BLaER1 treated with 17β-estradiol and CSF1 and Interleukin-3, amounts not matched to agents 10 nM and 100 nM (cell line): Measurements from ENCODE around the gene VGF.
"Not testable (repeated sequence)": the region's sequence is repeated elsewhere in the genome, so short reads cannot be mapped to it uniquely, and the experiment has no call there.

ENCODE experiments used
- H3K27ac ChIP-seq, 11 experiments: shearing (Covaris generic); formaldehyde crosslinking; 2 replicates each; pipeline ENCODE4 v1.8.1; 2022
- H3K27me3 ChIP-seq, 11 experiments: shearing (Covaris generic); formaldehyde crosslinking; 2 replicates each; pipeline ENCODE4 v1.8.1; 2022
- H3K36me3 ChIP-seq, 11 experiments: shearing (Covaris generic); formaldehyde crosslinking; 2 replicates each; pipeline ENCODE4 v1.8.1; 2022
- H3K4me1 ChIP-seq, 10 experiments: shearing (Covaris generic); formaldehyde crosslinking; 2 replicates each; pipeline ENCODE4 v1.8.1; 2022
- H3K4me2 ChIP-seq, 11 experiments: shearing (Covaris generic); formaldehyde crosslinking; 2 replicates each; pipeline ENCODE4 v1.8.1; 2022
- H3K4me3 ChIP-seq, 10 experiments: shearing (Covaris generic); formaldehyde crosslinking; 2 replicates each; pipeline ENCODE4 v1.8.1; 2022
- H3K9ac ChIP-seq, 11 experiments: shearing (Covaris generic); formaldehyde crosslinking; 2 replicates each; pipeline ENCODE4 v1.8.1; 2022
- H3K9me3 ChIP-seq, 11 experiments: shearing (Covaris generic); formaldehyde crosslinking; replicated peaks in 1 of 11; 2 replicates each; pipeline ENCODE4 v1.8.1; 2022
- H4K20me1 ChIP-seq, 11 experiments: shearing (Covaris generic); formaldehyde crosslinking; 2 replicates each; pipeline ENCODE4 v1.8.1; 2022
- Cebpa-rat ChIP-seq, 11 experiments: shearing (Covaris generic); IDR thresholded peaks; 2 replicates each; pipeline ENCODE4 v1.8.1; 2022

VGF gene

DNA sequence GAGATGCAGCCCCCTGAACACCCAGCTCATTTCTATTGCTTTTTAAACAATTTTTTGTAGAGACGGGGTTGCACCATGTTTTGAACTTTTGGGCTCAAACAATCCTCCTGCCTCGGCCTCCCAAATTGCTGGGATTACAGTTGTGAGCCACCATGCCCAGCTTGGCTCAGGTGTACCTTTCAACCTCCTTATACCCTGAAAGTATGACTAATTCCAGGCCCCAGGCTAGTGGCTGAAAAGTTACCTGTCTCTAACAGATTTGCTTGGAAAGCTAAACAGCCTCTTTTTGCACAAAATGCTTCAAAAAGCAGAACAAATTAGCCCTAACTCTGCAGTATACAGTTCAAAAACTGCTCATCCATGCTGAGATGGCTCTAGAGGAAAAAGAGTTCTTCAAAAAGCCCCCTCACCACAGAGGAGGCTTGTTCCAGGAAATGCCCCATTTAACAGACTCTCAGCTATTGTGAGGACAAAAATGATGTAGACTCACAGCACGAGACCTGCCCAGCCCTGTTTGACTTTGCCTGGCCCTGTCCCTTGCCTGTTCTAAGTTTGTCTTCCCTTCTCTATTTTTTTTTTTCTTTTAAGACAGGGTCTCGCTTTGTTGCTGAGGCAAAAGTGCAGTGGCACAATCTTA lies 24.5 kb downstream of the VGF start:
- TF ChIP-seq Cebpa-rat (IDR thresholded peaks at IDR 0.05) = no peak
- peak overlapping the region; percentile 4 to 83 (median 50); a peak in 20 of 22 replicates for H3K4me2 ChIP-seq
- peak overlapping the region in 4 of 11 experiments; percentile 5 to 32 (median 8); a peak in 2 of 22 replicates for H3K27ac ChIP-seq
- no peaks in the 10 kb centered on the region for H4K20me1 ChIP-seq
- peak overlapping the region in 5 of 11 experiments; percentile 2 to 34 (median 5); a peak in 3 of 22 replicates for H3K9ac ChIP-seq
- H3K9me3 ChIP-seq = no peaks in the 10 kb centered on the region
- no peaks in the 10 kb centered on the region for H3K36me3 ChIP-seq
- peaks cover 53 to 76% (median 63%) of the 10 kb centered on the region in 10 experiments for H3K4me1 ChIP-seq
- H3K27me3 ChIP-seq = 0 out of 22 replicates have a peak, but pooled peaks cover 0 to 3% (median 0%) of the 10 kb centered on the region in 11 experiments
- H3K4me3 ChIP-seq = no peak overlapping the region

DNA sequence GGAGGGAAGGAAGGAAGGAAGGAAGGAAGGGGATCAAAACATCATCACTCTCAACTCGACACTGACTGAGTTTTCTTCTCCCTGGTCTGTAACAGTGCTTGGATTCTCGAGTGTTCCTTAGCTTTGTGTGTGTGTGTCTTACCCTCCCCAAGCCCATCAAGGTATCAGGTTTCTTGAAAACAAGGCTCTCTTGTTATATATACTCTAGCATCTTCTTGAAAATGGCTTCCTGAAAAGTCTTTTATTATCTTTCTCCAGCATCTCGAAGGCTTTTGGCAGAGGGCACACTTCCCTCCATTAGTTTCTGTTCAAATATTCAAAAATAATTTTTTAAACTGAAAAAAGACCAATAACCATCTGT lies 25.1 kb downstream of the VGF start:
- peak overlapping the region in 3 of 11 experiments; percentile 5 to 11 (median 6); a peak in 2 of 22 replicates for H3K27ac ChIP-seq
- no peaks in the 10 kb centered on the region for H3K9me3 ChIP-seq
- H3K9ac ChIP-seq = peak overlapping the region in 2 of 11 experiments; percentile 4 to 34; a peak in 2 of 22 replicates
- no peaks in the 10 kb centered on the region for H4K20me1 ChIP-seq
- no peak for TF ChIP-seq Cebpa-rat (IDR thresholded peaks at IDR 0.05)
- H3K36me3 ChIP-seq = no peaks in the 10 kb centered on the region
- peaks cover 59 to 76% (median 65%) of the 10 kb centered on the region in 10 experiments for H3K4me1 ChIP-seq
- peak overlapping the region; percentile 4 to 83 (median 49); a peak in 19 of 22 replicates for H3K4me2 ChIP-seq
- peaks cover 0 to 3% (median 0%) of the 10 kb centered on the region in 11 experiments; a peak in 4 of 22 replicates for H3K27me3 ChIP-seq
- H3K4me3 ChIP-seq = no peak overlapping the region

DNA sequence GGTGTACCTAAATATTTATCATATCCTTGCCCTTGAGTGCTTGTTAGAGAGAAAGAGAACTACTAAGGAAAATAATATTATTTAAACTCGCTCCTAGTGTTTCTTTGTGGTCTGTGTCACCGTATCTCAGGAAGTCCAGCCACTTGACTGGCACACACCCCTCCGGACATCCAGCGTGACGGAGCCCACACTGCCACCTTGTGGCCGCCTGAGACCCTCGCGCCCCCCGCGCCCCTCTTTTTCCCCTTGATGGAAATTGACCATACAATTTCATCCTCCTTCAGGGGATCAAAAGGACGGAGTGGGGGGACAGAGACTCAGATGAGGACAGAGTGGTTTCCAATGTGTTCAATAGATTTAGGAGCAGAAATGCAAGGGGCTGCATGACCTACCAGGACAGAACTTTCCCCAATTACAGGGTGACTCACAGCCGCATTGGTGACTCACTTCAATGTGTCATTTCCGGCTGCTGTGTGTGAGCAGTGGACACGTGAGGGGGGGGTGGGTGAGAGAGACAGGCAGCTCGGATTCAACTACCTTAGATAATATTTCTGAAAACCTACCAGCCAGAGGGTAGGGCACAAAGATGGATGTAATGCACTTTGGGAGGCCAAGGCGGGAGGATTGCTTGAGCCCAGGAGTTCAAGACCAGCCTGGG lies 27.0 kb downstream of the VGF start:
- Histone ChIP-seq H4K20me1 (no peaks in the 10 kb centered on the region; a peak in 1 of 22 replicates), H3K4me3 (peak overlapping the region in 5 of 10 experiments; percentile 15 to 49 (median 39); a peak in 7 of 20 replicates), H3K36me3 (no peaks in the 10 kb centered on the region), H3K4me2 (peak overlapping the region; percentile 52 to 93 (median 73)), H3K27me3 (peaks cover 0 to 3% (median 0%) of the 10 kb centered on the region in 11 experiments; a peak in 4 of 22 replicates), H3K27ac (peak overlapping the region in 7 of 11 experiments; percentile 3 to 75 (median 58); a peak in 12 of 22 replicates), H3K9ac (peak overlapping the region in 7 of 11 experiments; percentile 11 to 64 (median 31); a peak in 9 of 22 replicates), H3K4me1 (peaks cover 64 to 79% (median 77%) of the 10 kb centered on the region in 10 experiments), H3K9me3 (no peaks in the 10 kb centered on the region)
- TF ChIP-seq Cebpa-rat (IDR thresholded peaks at IDR 0.05) = no peak

DNA sequence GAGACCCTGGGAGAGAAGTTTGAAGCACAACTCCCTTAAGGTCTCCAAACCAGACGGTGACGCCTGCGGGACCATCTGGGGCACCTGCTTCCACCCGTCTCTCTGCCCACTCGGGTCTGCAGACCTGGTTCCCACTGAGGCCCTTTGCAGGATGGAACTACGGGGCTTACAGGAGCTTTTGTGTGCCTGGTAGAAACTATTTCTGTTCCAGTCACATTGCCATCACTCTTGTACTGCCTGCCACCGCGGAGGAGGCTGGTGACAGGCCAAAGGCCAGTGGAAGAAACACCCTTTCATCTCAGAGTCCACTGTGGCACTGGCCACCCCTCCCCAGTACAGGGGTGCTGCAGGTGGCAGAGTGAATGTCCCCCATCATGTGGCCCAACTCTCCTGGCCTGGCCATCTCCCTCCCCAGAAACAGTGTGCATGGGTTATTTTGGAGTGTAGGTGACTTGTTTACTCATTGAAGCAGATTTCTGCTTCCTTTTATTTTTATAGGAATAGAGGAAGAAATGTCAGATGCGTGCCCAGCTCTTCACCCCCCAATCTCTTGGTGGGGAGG lies 27.6 kb downstream of the VGF start:
- no peak for TF ChIP-seq Cebpa-rat (IDR thresholded peaks at IDR 0.05)
- Histone ChIP-seq H3K36me3 (no peaks in the 10 kb centered on the region), H3K27ac (peak overlapping the region in 7 of 11 experiments; percentile 3 to 75 (median 58); a peak in 10 of 22 replicates), H3K27me3 (peaks cover 0 to 3% (median 0%) of the 10 kb centered on the region in 11 experiments; a peak in 4 of 22 replicates), H3K4me2 (peak overlapping the region; percentile 52 to 93 (median 73)), H3K9ac (peak overlapping the region in 7 of 11 experiments; percentile 11 to 64 (median 31); a peak in 8 of 22 replicates), H3K9me3 (no peaks in the 10 kb centered on the region), H3K4me1 (peaks cover 60 to 82% (median 76%) of the 10 kb centered on the region in 10 experiments), H4K20me1 (no peaks in the 10 kb centered on the region; a peak in 1 of 22 replicates), H3K4me3 (peak overlapping the region in 5 of 10 experiments; percentile 15 to 49 (median 39); a peak in 7 of 20 replicates)

DNA sequence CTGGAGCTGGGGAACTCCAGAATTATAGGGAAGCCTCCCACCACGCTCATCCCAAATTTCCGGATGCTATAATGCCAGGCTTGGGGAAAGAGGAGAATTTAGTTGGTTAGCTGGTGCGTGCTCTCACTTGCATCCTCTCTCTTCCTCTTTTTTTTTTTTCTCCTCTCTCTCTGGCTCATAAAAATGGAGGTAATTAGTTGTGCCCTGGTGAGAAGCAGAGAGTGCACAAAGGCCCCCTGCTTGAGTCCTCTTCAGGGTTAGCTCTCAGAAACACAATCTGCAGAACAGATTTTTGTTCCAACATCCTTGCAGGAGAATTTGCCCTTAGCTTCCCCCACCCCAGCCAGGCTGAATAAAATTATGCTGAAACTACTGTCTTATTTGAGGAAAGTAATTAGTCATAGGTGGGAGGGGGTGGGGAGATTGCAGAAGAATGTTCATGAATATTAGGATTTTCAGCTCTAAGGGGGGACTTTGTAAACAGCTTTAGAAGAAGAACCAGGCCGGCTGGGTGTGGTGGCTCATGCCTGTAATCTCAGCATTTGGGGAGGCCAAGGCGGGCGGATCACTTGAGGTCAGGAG lies 30.9 kb downstream of the VGF start:
- Histone ChIP-seq H3K4me2 (peak overlapping the region; percentile 2 to 93 (median 52); a peak in 18 of 22 replicates), H4K20me1 (no peaks in the 10 kb centered on the region; a peak in 1 of 22 replicates), H3K36me3 (no peaks in the 10 kb centered on the region), H3K4me3 (no peak overlapping the region), H3K27me3 (peaks cover 0 to 3% (median 0%) of the 10 kb centered on the region in 11 experiments; a peak in 4 of 22 replicates), H3K9me3 (no peaks in the 10 kb centered on the region), H3K9ac (peak overlapping the region in 1 of 11 experiments; percentile 5; a peak in 2 of 22 replicates), H3K27ac (peak overlapping the region in 2 of 11 experiments; percentile 49 to 50; a peak in 4 of 22 replicates), H3K4me1 (peaks cover 40 to 75% (median 56%) of the 10 kb centered on the region in 10 experiments)
- no peak for TF ChIP-seq Cebpa-rat (IDR thresholded peaks at IDR 0.05)

DNA sequence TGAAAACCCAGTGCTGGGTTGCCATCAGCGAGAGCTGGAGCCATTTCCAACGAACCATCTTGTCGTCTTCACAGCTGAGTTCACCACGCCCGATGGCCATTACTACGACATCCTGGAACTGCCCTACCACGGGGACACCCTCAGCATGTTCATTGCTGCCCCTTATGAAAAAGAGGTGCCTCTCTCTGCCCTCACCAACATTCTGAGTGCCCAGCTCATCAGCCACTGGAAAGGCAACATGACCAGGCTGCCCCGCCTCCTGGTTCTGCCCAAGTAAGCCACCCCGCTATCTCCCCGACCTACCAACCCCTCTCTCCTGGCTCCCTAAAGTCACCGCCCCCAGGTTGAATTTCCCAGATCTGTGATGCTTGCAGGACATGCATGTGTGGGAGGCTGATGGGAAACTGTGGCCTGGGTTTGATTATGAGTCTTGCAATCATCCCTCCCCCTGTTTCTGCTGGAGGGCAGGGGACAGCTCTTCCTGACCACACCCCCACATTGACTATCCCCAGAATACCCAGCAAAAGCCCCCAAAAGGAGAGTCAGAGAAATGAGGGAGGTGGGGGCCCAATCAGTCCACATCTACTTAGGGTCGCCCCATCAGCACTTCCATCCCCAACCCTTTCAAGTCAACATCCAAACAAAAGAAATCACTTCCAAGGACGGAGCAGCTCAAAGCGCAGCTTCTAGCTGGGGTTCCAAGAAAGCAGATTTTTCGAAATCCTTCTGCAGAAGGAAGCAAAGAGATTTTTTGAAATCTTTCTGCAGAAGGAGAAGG lies 31.6 kb downstream of the VGF start:
- no peak overlapping the region; a peak in 1 of 22 replicates for H3K9ac ChIP-seq

DNA sequence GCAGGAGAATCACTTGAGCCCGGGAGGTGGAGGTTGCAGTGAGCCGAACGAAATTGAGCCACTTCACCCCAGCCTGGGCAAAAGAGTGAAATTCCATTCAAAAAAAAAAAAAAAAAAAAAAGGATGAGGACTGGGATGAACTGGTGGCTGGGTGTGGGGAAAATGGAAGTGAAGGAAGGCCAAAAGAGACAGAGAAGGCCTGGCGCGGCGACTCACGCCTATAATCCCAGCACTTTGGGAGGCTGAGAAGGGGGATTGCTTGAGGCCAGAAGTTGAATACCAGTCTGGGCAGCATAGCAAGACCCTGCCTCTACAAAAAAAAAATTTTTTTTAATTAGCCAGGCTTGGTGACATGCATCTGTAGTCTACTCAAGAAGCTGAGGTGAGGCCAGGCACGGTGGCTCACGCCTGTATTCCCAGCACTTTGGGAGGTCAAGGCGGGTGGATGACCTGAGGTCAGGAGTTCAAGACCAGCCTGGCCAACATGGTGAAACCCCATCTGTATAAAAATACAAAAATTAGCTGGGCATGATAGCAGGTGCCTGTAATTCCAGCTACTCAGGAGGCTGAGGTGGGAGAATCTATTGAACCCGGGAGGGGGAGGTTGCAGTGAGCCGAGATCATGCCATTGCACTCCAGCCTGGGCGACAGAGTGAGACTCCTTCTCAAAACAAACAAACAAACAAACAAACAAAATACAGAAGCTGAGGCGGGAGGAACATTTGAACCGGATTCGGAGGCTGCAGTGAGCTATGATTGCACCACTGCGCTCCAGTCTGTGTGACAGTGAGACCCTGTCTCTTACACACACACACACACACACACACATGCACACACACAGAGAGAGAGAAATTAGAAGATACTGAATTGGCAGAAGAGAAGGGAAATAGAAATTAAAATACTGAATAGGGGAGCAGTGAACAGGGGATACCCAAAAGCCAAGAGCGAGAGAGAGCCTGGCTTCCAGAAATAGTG lies 32.5 kb downstream of the VGF start:
- Histone ChIP-seq H3K4me1 (peaks cover 32 to 67% (median 48%) of the 10 kb centered on the region in 10 experiments), H3K4me2 (peak overlapping the region in 4 of 11 experiments; percentile 62 to 93 (median 73); a peak in 7 of 22 replicates)
- not testable (repeated sequence) for H3K9me3 ChIP-seq, H4K20me1 ChIP-seq, H3K4me3 ChIP-seq, H3K27ac ChIP-seq, H3K9ac ChIP-seq, H3K36me3 ChIP-seq, H3K27me3 ChIP-seq

More for the DNA sequence above, 31.6 kb downstream of the VGF start:
- H3K36me3 ChIP-seq = no peaks in the 10 kb centered on the region
- peak overlapping the region; percentile 2 to 93 (median 52); a peak in 17 of 22 replicates for H3K4me2 ChIP-seq
- H3K4me3 ChIP-seq = no peak overlapping the region
- H4K20me1 ChIP-seq = no peaks in the 10 kb centered on the region; a peak in 1 of 22 replicates
- H3K27me3 ChIP-seq = peaks cover 0 to 3% (median 0%) of the 10 kb centered on the region in 11 experiments; a peak in 4 of 22 replicates
- TF ChIP-seq Cebpa-rat (IDR thresholded peaks at IDR 0.05) = no peak
- peaks cover 33 to 68% (median 49%) of the 10 kb centered on the region in 10 experiments for H3K4me1 ChIP-seq
- peak overlapping the region in 1 of 11 experiments; percentile 49; a peak in 1 of 22 replicates for H3K27ac ChIP-seq
- H3K9me3 ChIP-seq = no peaks in the 10 kb centered on the region
